Measurements from ENCODE around the gene RAD23B. TPM values are rescaled to one million over a fixed set of nuclear protein-coding genes. Genes with fewer than 3 reads are reported as not detected.

Gene RAD23B
- total and polyA plus RNA-seq, 11 donors = 39.8 to 144 (median 105) TPM

- 55 to 64% (median 59%) methylated on average over 4 of the region's 4 CpGs for WGBS, 4 donors
- intact Hi-C loops (cut with DNase I) = loop anchor here in 2 of 10 donors (10.0 kb wide), 2 partner anchors 59 to 61 kb away; no protein-coding TSS in a partner anchor
- no peak for TF ChIP-seq CTCF (IDR thresholded peaks at IDR 0.05)
- no peak for TF ChIP-seq POLR2A (IDR thresholded peaks at IDR 0.05)
- H3K4me1 ChIP-seq = peaks cover 0 to 18% (median 5%) of the 10 kb centered on the region in 12 donors
- no peak for DNase-seq
- H3K4me3 ChIP-seq = no peak overlapping the region
- ATAC-seq = peak in 1 of 4 donors; percentile 32
- H3K9me3 ChIP-seq = no peaks in the 10 kb centered on the region
- H3K36me3 ChIP-seq = no peaks in the 10 kb centered on the region
- H3K27ac ChIP-seq = no peak overlapping the region
- H3K27me3 ChIP-seq = peaks cover 0 to 4% (median 0%) of the 10 kb centered on the region in 9 donors
Measured at GRCh38 chr9:107273634-107274033, 9.4 kb upstream of the RAD23B start.

GRCh38 chr9:107274096-107274495 lies 9.0 kb upstream of the RAD23B start:
- no peak for DNase-seq
- TF ChIP-seq POLR2A (IDR thresholded peaks at IDR 0.05) = no peak
- TF ChIP-seq CTCF (IDR thresholded peaks at IDR 0.05) = peak in 1 of 12 donors; percentile 15
- Histone ChIP-seq H3K4me1 (peaks cover 0 to 18% (median 5%) of the 10 kb centered on the region in 12 donors), H3K9me3 (no peaks in the 10 kb centered on the region), H3K27me3 (peaks cover 0 to 4% (median 0%) of the 10 kb centered on the region in 9 donors), H3K4me3 (no peak overlapping the region), H3K27ac (no peak overlapping the region), H3K36me3 (no peaks in the 10 kb centered on the region)
- ATAC-seq = no peak
- WGBS, 4 donors = 56 to 79% (median 68%) methylated on average over 1 of the region's 1 CpG
- intact Hi-C loops (cut with DNase I) = loop anchor here in 2 of 10 donors (10.0 kb wide), 2 partner anchors 59 to 61 kb away; no protein-coding TSS in a partner anchor

GRCh38 chr9:107274953-107275422 lies 8.1 kb upstream of the RAD23B start:
- H3K4me3 ChIP-seq = no peak overlapping the region
- WGBS, 4 donors = 57 to 69% (median 61%) methylated on average over 4 of the region's 4 CpGs
- H3K27ac ChIP-seq = peak overlapping the region in 1 of 12 donors; percentile 46
- intact Hi-C loops (cut with DNase I) = loop anchor here in 3 of 10 donors (5.0 to 10.0 kb wide), 3 partner anchors 60 to 67 kb away; no protein-coding TSS in a partner anchor
- DNase-seq (no peak), ATAC-seq (peak in 3 of 4 donors; percentile 69 to 94 (median 71))
- peaks cover 0 to 18% (median 5%) of the 10 kb centered on the region in 12 donors for H3K4me1 ChIP-seq
- no peaks in the 10 kb centered on the region for H3K36me3 ChIP-seq
- no peaks in the 10 kb centered on the region for H3K9me3 ChIP-seq
- TF ChIP-seq CTCF (IDR thresholded peaks at IDR 0.05) (no peak), POLR2A (IDR thresholded peaks at IDR 0.05) (no peak)
- H3K27me3 ChIP-seq = peaks cover 0 to 4% (median 0%) of the 10 kb centered on the region in 9 donors

- WGBS, 4 donors = 88 to 92% (median 91%) methylated on average over 2 of the region's 2 CpGs
- Histone ChIP-seq H3K4me1 (peaks cover 0 to 18% (median 3%) of the 10 kb centered on the region in 12 donors), H3K4me3 (no peak overlapping the region), H3K9me3 (no peaks in the 10 kb centered on the region), H3K27ac (peak overlapping the region in 1 of 12 donors; percentile 46), H3K27me3 (peaks cover 0 to 4% (median 0%) of the 10 kb centered on the region in 9 donors), H3K36me3 (no peaks in the 10 kb centered on the region)
- TF ChIP-seq CTCF (IDR thresholded peaks at IDR 0.05) (no peak), POLR2A (IDR thresholded peaks at IDR 0.05) (no peak)
- ATAC-seq (no peak), DNase-seq (no peak)
- intact Hi-C loops (cut with DNase I) = loop anchor here in 3 of 10 donors (5.0 to 10.0 kb wide), 3 partner anchors 59 to 67 kb away; no protein-coding TSS in a partner anchor
Measured at GRCh38 chr9:107275530-107275929, 7.5 kb upstream of the RAD23B start.

Measured in heart left ventricle (tissue), 16 donors.